ENCODE data around the gene PDE4D.
A peak's percentile ranks its signal among the peaks of the same experiment; 100 is the strongest.

PDE4D gene

GRCh38 chr5:59091965-59092364 lies 801.6 kb downstream of the PDE4D start:
- no peak overlapping the region for H3K4me3 ChIP-seq (ENCODE audit: low read depth, low read length)
- TF ChIP-seq, protein P1, sequence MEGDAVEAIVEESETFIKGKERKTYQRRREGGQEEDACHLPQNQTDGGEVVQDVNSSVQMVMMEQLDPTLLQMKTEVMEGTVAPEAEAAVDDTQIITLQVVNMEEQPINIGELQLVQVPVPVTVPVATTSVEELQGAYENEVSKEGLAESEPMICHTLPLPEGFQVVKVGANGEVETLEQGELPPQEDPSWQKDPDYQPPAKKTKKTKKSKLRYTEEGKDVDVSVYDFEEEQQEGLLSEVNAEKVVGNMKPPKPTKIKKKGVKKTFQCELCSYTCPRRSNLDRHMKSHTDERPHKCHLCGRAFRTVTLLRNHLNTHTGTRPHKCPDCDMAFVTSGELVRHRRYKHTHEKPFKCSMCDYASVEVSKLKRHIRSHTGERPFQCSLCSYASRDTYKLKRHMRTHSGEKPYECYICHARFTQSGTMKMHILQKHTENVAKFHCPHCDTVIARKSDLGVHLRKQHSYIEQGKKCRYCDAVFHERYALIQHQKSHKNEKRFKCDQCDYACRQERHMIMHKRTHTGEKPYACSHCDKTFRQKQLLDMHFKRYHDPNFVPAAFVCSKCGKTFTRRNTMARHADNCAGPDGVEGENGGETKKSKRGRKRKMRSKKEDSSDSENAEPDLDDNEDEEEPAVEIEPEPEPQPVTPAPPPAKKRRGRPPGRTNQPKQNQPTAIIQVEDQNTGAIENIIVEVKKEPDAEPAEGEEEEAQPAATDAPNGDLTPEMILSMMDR (conservative IDR thresholded peaks at IDR 0.05; ENCODE audit: low read depth, low read length) = no peak
- no peak for DNase-seq (ENCODE audit: low read depth)

DNA sequence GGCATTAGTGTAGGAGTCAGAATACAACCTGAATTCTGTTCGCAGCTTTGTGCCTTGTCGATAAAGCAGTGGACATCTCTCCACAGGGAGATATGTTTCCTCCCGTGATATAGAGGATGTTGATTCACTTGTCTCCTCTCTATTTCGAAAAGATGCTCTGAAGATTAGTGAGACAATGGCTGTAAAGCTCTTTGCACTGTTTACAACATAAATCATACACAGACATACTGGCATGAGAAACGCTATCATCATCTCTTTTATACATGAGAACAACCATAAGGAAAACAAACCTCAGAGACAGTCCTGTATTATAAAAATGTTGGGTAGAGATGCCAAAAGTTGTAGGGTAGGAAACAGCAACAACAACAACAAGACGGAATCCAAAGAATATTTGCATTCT lies 803.2 kb downstream of the PDE4D start:
- TF ChIP-seq, protein P1 (conservative IDR thresholded peaks at IDR 0.05; ENCODE audit: low read depth, low read length) = no peak
- no peak for DNase-seq (ENCODE audit: low read depth)

GRCh38 chr5:59089767-59090166 lies 803.8 kb downstream of the PDE4D start:
- TF ChIP-seq, protein P1 (conservative IDR thresholded peaks at IDR 0.05; ENCODE audit: low read depth, low read length) = no peak
- DNase-seq (ENCODE audit: low read depth) = peak; percentile 30
- H3K4me3 ChIP-seq (ENCODE audit: low read depth, low read length) = no peak overlapping the region

More for the DNA sequence above, 803.2 kb downstream of the PDE4D start:
- no peak overlapping the region for H3K4me3 ChIP-seq (ENCODE audit: low read depth, low read length)

DNA sequence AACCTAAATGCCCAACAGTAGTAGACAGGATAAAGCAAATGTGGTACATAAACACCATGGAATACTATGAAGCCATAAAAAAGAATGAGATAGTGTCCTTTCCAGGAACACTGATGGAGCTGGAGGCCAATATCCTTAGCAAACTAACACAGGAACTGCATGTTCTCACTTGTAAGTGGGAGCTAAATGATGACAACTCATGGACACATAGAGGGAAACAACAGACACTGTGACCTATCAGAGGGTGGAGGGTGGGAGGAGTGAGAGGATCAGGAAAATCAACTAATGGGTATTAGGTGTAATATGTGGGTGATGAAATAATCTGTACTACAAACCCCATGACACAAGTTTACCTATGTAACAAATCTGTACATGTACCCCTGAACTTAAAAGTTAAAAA lies 805.0 kb downstream of the PDE4D start:
- TF ChIP-seq, protein P1 (conservative IDR thresholded peaks at IDR 0.05; ENCODE audit: low read depth, low read length) = no peak
- H3K4me3 ChIP-seq (ENCODE audit: low read depth, low read length) = no peak overlapping the region
- no peak for DNase-seq (ENCODE audit: low read depth)

GRCh38 chr5:59086024-59086423 lies 807.5 kb downstream of the PDE4D start:
- DNase-seq (ENCODE audit: low read depth) = no peak
- no peak overlapping the region for H3K4me3 ChIP-seq (ENCODE audit: low read depth, low read length)
- TF ChIP-seq, protein P1 (conservative IDR thresholded peaks at IDR 0.05; ENCODE audit: low read depth, low read length) = no peak

DNA sequence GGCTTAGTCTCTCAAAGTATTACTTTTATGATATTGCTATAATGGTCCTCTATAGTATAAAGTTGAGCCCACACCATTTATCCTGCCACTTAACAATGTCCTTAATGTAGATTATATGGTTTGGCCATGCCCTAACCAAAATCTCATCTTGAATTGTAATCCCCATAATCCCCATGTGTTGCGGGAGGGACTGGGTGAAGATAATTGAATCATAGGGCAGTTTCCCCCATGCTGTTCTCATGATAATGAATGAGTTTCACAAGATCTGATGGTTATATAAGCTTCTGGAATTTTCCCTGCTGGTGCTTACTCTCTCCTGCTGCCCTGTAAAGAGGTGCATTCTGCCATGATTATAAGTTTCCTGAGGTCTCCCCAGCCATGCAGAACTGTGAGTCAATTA lies 811.8 kb downstream of the PDE4D start:
- TF ChIP-seq, protein P1 (conservative IDR thresholded peaks at IDR 0.05; ENCODE audit: low read depth, low read length) = no peak

More for the DNA sequence above, 811.8 kb downstream of the PDE4D start:
- no peak for DNase-seq (ENCODE audit: low read depth)
- no peak overlapping the region for H3K4me3 ChIP-seq (ENCODE audit: low read depth, low read length)
